Caco-2 (cell line): ENCODE data around the gene CATSPER3. TPM values are rescaled to one million over a fixed set of nuclear protein-coding genes. Genes with fewer than 3 reads are reported as not detected.

ENCODE experiments used
- BruUV-seq: library from RNA; stranded (reverse); fragments of 400-500 nt; replicated peaks from 2 replicates; lab custom pipeline; 2021; lab: Mats Ljungman, UMichigan
- CTCF ChIA-PET: fragments of 300-600 bp; sonication (Branson Sonifier 250); formaldehyde crosslinking; loops from one replicate; lab custom pipeline; 2022; ENCODE audit warnings: antibody characterized with exemption; lab: Charles Lee
- POLR2A ChIA-PET: fragments of 300-600 bp; sonication (Branson Sonifier 250); formaldehyde crosslinking; loops from one replicate; lab custom pipeline; 2022; ENCODE audit warnings: antibody characterized with exemption; lab: Charles Lee
- DNase-seq, 2 experiments: peaks; one replicate each; pipeline versions ENCODE4 v3.0.0 to v3.0.0-alpha.2; 2020 to 2022
- H3K27me3 ChIP-seq: replicated peaks from 2 replicates; pipeline ENCODE4 v1.6.0; 2011; ENCODE audit warnings: low read length; ENCODE audit not compliant: control insufficient read depth, insufficient read depth
- H3K36me3 ChIP-seq: 2 replicates; pipeline ENCODE4 v1.5.1; 2011; ENCODE audit warnings: low read length; ENCODE audit not compliant: control insufficient read depth, insufficient read depth
- H3K4me1 ChIP-seq: fragments of 250-450 bp; sonication (Bioruptor Pico); 2 replicates; pipeline ENCODE4 v1.5.1; 2020; ENCODE audit warnings: mild to moderate bottlenecking
- H3K4me3 ChIP-seq: 2 replicates; pipeline ENCODE4 v1.5.1; 2011; ENCODE audit warnings: low read depth, mild to moderate bottlenecking, control low read depth, low read length
- H3K9me3 ChIP-seq: fragments of 250-450 bp; sonication (Bioruptor Pico); 2 replicates; pipeline ENCODE4 v1.5.1; 2020; ENCODE audit warnings: mild to moderate bottlenecking, moderate library complexity
- H3K27ac Mint-ChIP-seq: one replicate; pipeline ENCODE4 v1.8.0; 2022; ENCODE audit warnings: mixed read lengths; ENCODE audit not compliant: unreplicated experiment
- H3K27me3 Mint-ChIP-seq: one replicate; pipeline ENCODE4 v1.8.0; 2022; ENCODE audit warnings: mixed read lengths; ENCODE audit not compliant: insufficient read depth, unreplicated experiment
- H3K36me3 Mint-ChIP-seq: one replicate; pipeline ENCODE4 v1.8.0; 2022; ENCODE audit warnings: mild to moderate bottlenecking, mixed read lengths; ENCODE audit not compliant: insufficient read depth, unreplicated experiment
- H3K4me1 Mint-ChIP-seq: one replicate; pipeline ENCODE4 v1.8.0; 2022; ENCODE audit warnings: low read depth, mixed read lengths; ENCODE audit not compliant: unreplicated experiment
- H3K4me3 Mint-ChIP-seq: one replicate; pipeline ENCODE4 v1.8.0; 2022; ENCODE audit warnings: mild to moderate bottlenecking, moderate library complexity, mixed read lengths; ENCODE audit not compliant: unreplicated experiment
- H3K9me3 Mint-ChIP-seq: one replicate; pipeline ENCODE4 v1.8.0; 2022; ENCODE audit warnings: mixed read lengths; ENCODE audit not compliant: unreplicated experiment
- CTCF ChIP-seq, 2 experiments: fragments of 200-600 bp in 1 of 2; IDR thresholded peaks; 1 replicate in 1 of 2; 2 replicates in 1 of 2; pipeline versions ENCODE4 v1.5.1 to v1.8.0; 2011 to 2022; ENCODE audit warnings: antibody characterized with exemption in 1 of 2, control low read depth in 1 of 2, inconsistent platforms in 1 of 2, low read depth in 1 of 2, low read length in 1 of 2, mild to moderate bottlenecking in 1 of 2, moderate library complexity in 1 of 2; ENCODE audit not compliant: insufficient read depth in 1 of 2, severe bottlenecking in 1 of 2, unreplicated experiment in 1 of 2
- intact Hi-C: fragments of 100-400 bp; cut with micrococcal nuclease; formaldehyde crosslinking; loops from one replicate; pipeline ENCODE4 v1.10.0; 2022; ENCODE audit not compliant: unreplicated experiment
- total RNA-seq: library from RNA; stranded (reverse); gene quantifications from 2 replicates; pipeline ENCODE4 v1.2.3, GENCODE V29; 2022

The CATSPER3 gene
- total RNA-seq, 1 experiment from 2014 or later, result 0.61 TPM

- ChIA-PET CTCF (no interaction called here), POLR2A (no interaction called here)
- Mint-ChIP-seq H3K4me3 (no peak overlapping the region), H3K4me1 (peaks cover 15% of the 10 kb centered on the region), H3K9me3 (no peaks in the 10 kb centered on the region), H3K27me3 (no peaks in the 10 kb centered on the region), H3K36me3 (peaks cover 15% of the 10 kb centered on the region), H3K27ac (no peak overlapping the region)
- peaks cover 15% of the 10 kb centered on the region for H3K4me1 ChIP-seq
- intact Hi-C loops, result no loop called here
- no peaks in the 10 kb centered on the region for H3K27me3 ChIP-seq
- no peaks in the 10 kb centered on the region for H3K9me3 ChIP-seq
- no peak overlapping the region for H3K4me3 ChIP-seq
- BruUV-seq, result no TSS peak
- no peak for DNase-seq
- no peak for TF ChIP-seq CTCF (IDR thresholded peaks at IDR 0.05; ENCODE audit: insufficient read depth in 1 of 2, low read depth in 1 of 2, low read length in 1 of 2, severe bottlenecking in 1 of 2, unreplicated experiment in 1 of 2)
- no peaks in the 10 kb centered on the region for H3K36me3 ChIP-seq
Observed at GRCh38 chr5:135041726-135042125, 74.0 kb downstream of the CATSPER3 start.

- intact Hi-C loops, result no loop called here
- Mint-ChIP-seq H3K4me1 (peaks cover 21% of the 10 kb centered on the region), H3K36me3 (peaks cover 23% of the 10 kb centered on the region), H3K27ac (no peak overlapping the region), H3K4me3 (no peak overlapping the region), H3K9me3 (no peaks in the 10 kb centered on the region), H3K27me3 (no peaks in the 10 kb centered on the region)
- TF ChIP-seq CTCF (IDR thresholded peaks at IDR 0.05; ENCODE audit: insufficient read depth in 1 of 2, low read depth in 1 of 2, low read length in 1 of 2, severe bottlenecking in 1 of 2, unreplicated experiment in 1 of 2), result no peak
- POLR2A ChIA-PET, result no interaction called here
- H3K4me3 ChIP-seq, result no peak overlapping the region
- CTCF ChIA-PET, result no interaction called here
- no peak for DNase-seq
- BruUV-seq, result no TSS peak
- peaks cover 19% of the 10 kb centered on the region for H3K4me1 ChIP-seq
- H3K36me3 ChIP-seq, result no peaks in the 10 kb centered on the region
- no peaks in the 10 kb centered on the region for H3K27me3 ChIP-seq
- H3K9me3 ChIP-seq, result no peaks in the 10 kb centered on the region
Observed at GRCh38 chr5:135042595-135042994, 74.9 kb downstream of the CATSPER3 start.

- H3K27me3 Mint-ChIP-seq, result no peaks in the 10 kb centered on the region
- H3K9me3 ChIP-seq, result no peaks in the 10 kb centered on the region
- H3K27ac Mint-ChIP-seq, result no peak overlapping the region
- H3K27me3 ChIP-seq, result no peaks in the 10 kb centered on the region
- no peaks in the 10 kb centered on the region for H3K36me3 ChIP-seq
- no peaks in the 10 kb centered on the region for H3K9me3 Mint-ChIP-seq
- ChIA-PET CTCF (no interaction called here), POLR2A (no interaction called here)
- no TSS peak for BruUV-seq
- DNase-seq, result no peak
- intact Hi-C loops, result no loop called here
- no peak for TF ChIP-seq CTCF (IDR thresholded peaks at IDR 0.05; ENCODE audit: insufficient read depth in 1 of 2, low read depth in 1 of 2, low read length in 1 of 2, severe bottlenecking in 1 of 2, unreplicated experiment in 1 of 2)
- H3K4me1 ChIP-seq, result peaks cover 26% of the 10 kb centered on the region
- no peak overlapping the region for H3K4me3 ChIP-seq
- no peak overlapping the region for H3K4me3 Mint-ChIP-seq
- H3K4me1 Mint-ChIP-seq, result peaks cover 33% of the 10 kb centered on the region
- peaks cover 12% of the 10 kb centered on the region for H3K36me3 Mint-ChIP-seq
Observed at GRCh38 chr5:135045488-135045887, 77.8 kb downstream of the CATSPER3 start.
